HG03571 (cell line): ENCODE results near the gene USH1C.

ENCODE experiments used
- ATAC-seq: cut with Tn5 transposase; IDR thresholded peaks from one replicate; pipeline ENCODE4 v1.9.1; 2021; ENCODE audit not compliant: unreplicated experiment

The USH1C gene

GRCh38 chr11:17571431-17572358 is 27.5 kb upstream of the USH1C start:
- ATAC-seq: no peak

GRCh38 chr11:17570034-17570433 is 25.8 kb upstream of the USH1C start:
- ATAC-seq: no peak

- no peak for ATAC-seq
These were observed 24.7 kb upstream of the USH1C start for GRCh38 chr11:17568944-17569343.

GRCh38 chr11:17564687-17565042 is 20.4 kb upstream of the USH1C start:
- ATAC-seq: no peak

- ATAC-seq: no peak
These were observed 19.9 kb upstream of the USH1C start for GRCh38 chr11:17563961-17564686.

- ATAC-seq: no peak
These were observed 19.0 kb upstream of the USH1C start for GRCh38 chr11:17563231-17563646.

- ATAC-seq: no peak
These were observed 17.3 kb upstream of the USH1C start for GRCh38 chr11:17561526-17561925.

GRCh38 chr11:17561111-17561415 is 16.8 kb upstream of the USH1C start:
- ATAC-seq: no peak

- no peak for ATAC-seq
These were observed 16.3 kb upstream of the USH1C start for GRCh38 chr11:17560281-17561110.

- no peak for ATAC-seq
These were observed 15.3 kb upstream of the USH1C start for GRCh38 chr11:17559341-17560087.

GRCh38 chr11:17558916-17559315 is 14.7 kb upstream of the USH1C start:
- ATAC-seq: no peak

- no peak for ATAC-seq
These were observed 14.0 kb upstream of the USH1C start for GRCh38 chr11:17558025-17558780.

- ATAC-seq: no peak
These were observed 12.8 kb upstream of the USH1C start for GRCh38 chr11:17556999-17557398.

GRCh38 chr11:17554487-17554886 is 10.3 kb upstream of the USH1C start:
- no peak for ATAC-seq

- no peak for ATAC-seq
These were observed 9.0 kb upstream of the USH1C start for GRCh38 chr11:17553249-17553546.

GRCh38 chr11:17552392-17553248 is 8.4 kb upstream of the USH1C start:
- ATAC-seq: no peak

- ATAC-seq: no peak
These were observed 7.8 kb upstream of the USH1C start for GRCh38 chr11:17552041-17552355.

GRCh38 chr11:17551347-17552040 is 7.3 kb upstream of the USH1C start:
- ATAC-seq: no peak
